IMR-90 (cell line): ENCODE data around the gene SLC35D1. TPM values are rescaled to one million over a fixed set of nuclear protein-coding genes. Genes with fewer than 3 reads are reported as not detected.

Experiments
- ATAC-seq: fragments of 200-7000 bp; cut with Tn5 transposase; 2 replicates; pipeline ENCODE4 v1.9.1; 2020; ENCODE audit warnings: low read depth, mild to moderate bottlenecking, moderate library complexity
- BruUV-seq: library from RNA; stranded (reverse); fragments of 400-500 nt; replicated peaks from 2 replicates; lab custom pipeline; 2021; lab: Mats Ljungman, UMichigan
- CTCF ChIA-PET: fragments of 300-600 bp; formaldehyde crosslinking; extraction: SDS; loops from one replicate; lab custom pipeline; 2021; ENCODE audit warnings: antibody characterized with exemption; lab: Yijun Ruan, JAX
- POLR2A ChIA-PET: fragments of 300-600 bp; sonication (Branson Sonifier 250); formaldehyde crosslinking; loops from one replicate; lab custom pipeline; 2022; ENCODE audit warnings: antibody characterized with exemption; ENCODE audit not compliant: unreplicated experiment; lab: Charles Lee
- DNase-seq: peaks from one replicate; pipeline ENCODE4 v3.0.0; 2013
- H2AFZ ChIP-seq: replicated peaks from 2 replicates; pipeline ENCODE3; 2013; ENCODE audit warnings: low read length, mild to moderate bottlenecking; ENCODE audit not compliant: poor library complexity
- H2AK5ac ChIP-seq: 2 replicates; pipeline ENCODE4 v1.6.1; 2013; ENCODE audit warnings: low read depth, low read length, inconsistent platforms
- H2AK9ac ChIP-seq: replicated peaks from 2 replicates; pipeline ENCODE3; 2013; ENCODE audit warnings: mild to moderate bottlenecking, low read depth, low read length, moderate library complexity; ENCODE audit not compliant: poor library complexity
- H2BK120ac ChIP-seq: 2 replicates; pipeline ENCODE4 v1.6.1; 2013; ENCODE audit warnings: low read depth, low read length, inconsistent platforms
- H2BK15ac ChIP-seq: 3 replicates; pipeline ENCODE4 v1.6.1; 2013; ENCODE audit warnings: low read depth, low read length, inconsistent platforms
- H2BK20ac ChIP-seq: 2 replicates; pipeline ENCODE4 v1.6.1; 2013; ENCODE audit warnings: low read depth, mild to moderate bottlenecking, inconsistent platforms, low read length, moderate library complexity
- H2BK5ac ChIP-seq: 2 replicates; pipeline ENCODE4 v1.6.1; 2013; ENCODE audit warnings: mild to moderate bottlenecking, low read depth, low read length, inconsistent platforms; ENCODE audit not compliant: poor library complexity, severe bottlenecking
- H3K14ac ChIP-seq: replicated peaks from 2 replicates; pipeline ENCODE4 v1.6.1; 2013; ENCODE audit warnings: low read depth, low read length, inconsistent platforms
- H3K18ac ChIP-seq: 2 replicates; pipeline ENCODE4 v1.6.1; 2013; ENCODE audit warnings: low read depth, low read length, control low read depth
- H3K23ac ChIP-seq: 2 replicates; pipeline ENCODE4 v1.6.1; 2013; ENCODE audit warnings: low read depth, low read length, inconsistent platforms
- H3K27ac ChIP-seq: 2 replicates; pipeline ENCODE4 v1.5.1; 2013; ENCODE audit warnings: mild to moderate bottlenecking, control low read depth, low read length; ENCODE audit not compliant: insufficient read depth
- H3K27me3 ChIP-seq: 2 replicates; pipeline ENCODE4 v1.6.1; 2013; ENCODE audit warnings: low read length; ENCODE audit not compliant: control insufficient read depth, insufficient read depth
- H3K36me3 ChIP-seq: 2 replicates; pipeline ENCODE4 v1.6.1; 2013; ENCODE audit warnings: low read length, mixed read lengths; ENCODE audit not compliant: control insufficient read depth, insufficient read depth
- H3K4ac ChIP-seq: 2 replicates; pipeline ENCODE4 v1.6.1; 2013; ENCODE audit warnings: low read depth, low read length, inconsistent platforms
- H3K4me1 ChIP-seq: 2 replicates; pipeline ENCODE4 v1.6.1; 2013; ENCODE audit warnings: low read length, mixed read lengths; ENCODE audit not compliant: control insufficient read depth, insufficient read depth
- H3K4me2 ChIP-seq: 2 replicates; pipeline ENCODE4 v1.6.1; 2013; ENCODE audit warnings: low read depth, mild to moderate bottlenecking, control low read depth, low read length, moderate library complexity
- H3K4me3 ChIP-seq: 2 replicates; pipeline ENCODE4 v1.5.1; 2013; ENCODE audit warnings: low read depth, mild to moderate bottlenecking, control low read depth, low read length, moderate library complexity; ENCODE audit not compliant: insufficient read depth
- H3K56ac ChIP-seq: 2 replicates; pipeline ENCODE4 v1.6.1; 2013; ENCODE audit warnings: low read length, inconsistent platforms; ENCODE audit not compliant: insufficient read depth; ENCODE audit errors: extremely low read depth
- H3K79me1 ChIP-seq, 2 experiments: 2 replicates each; pipeline ENCODE4 v1.6.1; 2013; ENCODE audit warnings: low read length in 2 of 2, inconsistent platforms in 1 of 2, low read depth in 1 of 2
- H3K9ac ChIP-seq: 2 replicates; pipeline ENCODE4 v1.6.1; 2013; ENCODE audit warnings: low read depth, low read length, control low read depth
- H3K9me1 ChIP-seq: 2 replicates; pipeline ENCODE4 v1.6.1; 2013; ENCODE audit warnings: low read length, inconsistent platforms; ENCODE audit not compliant: insufficient read depth
- H3K9me3 ChIP-seq: 2 replicates; pipeline ENCODE4 v1.6.1; 2013; ENCODE audit warnings: low read length; ENCODE audit not compliant: control insufficient read depth, insufficient read depth
- H4K20me1 ChIP-seq: 2 replicates; pipeline ENCODE4 v1.6.1; 2013; ENCODE audit warnings: low read length, inconsistent platforms; ENCODE audit not compliant: insufficient read depth
- H4K5ac ChIP-seq: 2 replicates; pipeline ENCODE4 v1.6.1; 2013; ENCODE audit warnings: mild to moderate bottlenecking, low read depth, low read length, control low read depth
- H4K8ac ChIP-seq, 2 experiments: 2 replicates each; pipeline ENCODE4 v1.6.1; 2013; ENCODE audit warnings: low read depth in 2 of 2, low read length in 2 of 2, control low read depth in 1 of 2, inconsistent platforms in 1 of 2
- H4K91ac ChIP-seq: 2 replicates; pipeline ENCODE4 v1.6.1; 2013; ENCODE audit warnings: low read depth, low read length, inconsistent platforms; ENCODE audit not compliant: insufficient read depth
- CHD1 ChIP-seq: IDR thresholded peaks from 2 replicates; pipeline ENCODE4 v1.6.1; 2012; ENCODE audit warnings: low read depth, low read length, improper control_type of control experiment
- FOS ChIP-seq: fragments of 150-350 bp; IDR thresholded peaks from 2 replicates; pipeline ENCODE4 v1.6.1; 2016; ENCODE audit warnings: low read depth, low read length
- RCOR1 ChIP-seq: IDR thresholded peaks from 2 replicates; pipeline ENCODE4 v1.6.1; 2012; ENCODE audit warnings: mild to moderate bottlenecking, low read length, improper control_type of control experiment; ENCODE audit not compliant: insufficient replicate concordance
- RFX5 ChIP-seq: IDR thresholded peaks from 2 replicates; pipeline ENCODE4 v1.8.0; 2012; ENCODE audit warnings: low read depth, mild to moderate bottlenecking, low read length, moderate library complexity
- WGBS, 2 experiments: methylation state at CpG; one replicate each; pipeline versions ENCODE4 v1.1.5 to v1.1.7; 2013; ENCODE audit warnings: missing lambda C conversion rate in 2 of 2; ENCODE audit not compliant: insufficient read length in 1 of 2; ENCODE audit errors: extremely low coverage in 2 of 2; 5-methylcytosine and 5-hydroxymethylcytosine counted together
- dilution Hi-C: fragments of 300-500 bp; cut with HindIII; formaldehyde crosslinking; loops from one replicate; pipeline ENCODE4 v1.14.3; 2018; ENCODE audit warnings: low sequenced_read_pairs; ENCODE audit not compliant: unreplicated experiment
- in situ Hi-C: fragments of 300-500 bp; cut with MboI; formaldehyde crosslinking; loops from 3 replicates; pipeline ENCODE4 v1.14.3; 2019; ENCODE audit warnings: low sequenced_read_pairs, inconsistent platforms, mixed read lengths
- intact Hi-C: fragments of 100-400 bp; cut with micrococcal nuclease; formaldehyde crosslinking; loops from 2 replicates; pipeline ENCODE4 v1.10.0; 2022
- polyA plus RNA-seq, 3 experiments: library from polyadenylated mRNA; depleted of rRNA; stranded (reverse); fragments of >200 nt; gene quantifications; 2 replicates each; pipeline ENCODE4 v1.2.3, GENCODE V29; 2012; ENCODE audit warnings: low replicate concordance in 1 of 3
- total RNA-seq: library from RNA; depleted of rRNA; stranded (reverse); fragments of >200 nt; gene quantifications from 2 replicates; pipeline ENCODE4 v1.2.3, GENCODE V29; 2012

Gene SLC35D1
- total and polyA plus RNA-seq, 2 of the 4 experiments (the other 2 are of a cell fraction), result 7.2 to 16.3 TPM

GRCh38 chr1:67077593-67077992 lies 23.6 kb upstream of the SLC35D1 start:
- Histone ChIP-seq H2BK20ac (no peak overlapping the region), H4K91ac (no peak overlapping the region), H3K4me1 (no peaks in the 10 kb centered on the region), H2AFZ (no peak overlapping the region), H2AK5ac (no peak overlapping the region), H4K5ac (no peak overlapping the region), H3K23ac (no peak overlapping the region), H3K4me2 (no peak overlapping the region), H3K4me3 (no peak overlapping the region), H3K18ac (no peak overlapping the region), H4K20me1 (no peaks in the 10 kb centered on the region), H3K56ac (no peak overlapping the region), H3K36me3 (no peaks in the 10 kb centered on the region), H3K14ac (no peak overlapping the region), H3K9ac (no peak overlapping the region), H2BK5ac (no peak overlapping the region), H4K8ac (no peak overlapping the region), H3K9me3 (peaks cover 2% of the 10 kb centered on the region; the same call in 1 of the 2 replicates), H3K27ac (no peak overlapping the region), H2BK15ac (no peak overlapping the region), H3K9me1 (no peaks in the 10 kb centered on the region), H3K79me1 (no peaks in the 10 kb centered on the region), H3K4ac (no peak overlapping the region), H3K27me3 (peaks cover 3% of the 10 kb centered on the region; the same call in 1 of the 2 replicates), H2BK120ac (no peak overlapping the region), H2AK9ac (no peak overlapping the region)
- no TSS peak for BruUV-seq
- POLR2A ChIA-PET, result interaction anchor here (0.6 kb wide), 1 partner anchor 1242 kb away, joined by 3 read pairs; no protein-coding TSS in a partner anchor
- DNase-seq, result no peak
- CTCF ChIA-PET, result no interaction called here
- dilution Hi-C loops, result no loop called here
- ATAC-seq, result no peak
- intact Hi-C loops, result no loop called here
- WGBS, 2 experiments, result no CpG with 5 or more reads among the region's 1 CpG
- in situ Hi-C loops, result no loop called here
- TF ChIP-seq CHD1 (no peak), FOS (no peak), RFX5 (no peak), RCOR1 (no peak)
